ENCODE data around the gene TP53AIP1.

The TP53AIP1 gene

GRCh38 chr11:128917144-128917724, 25.4 kb downstream of the TP53AIP1 start:
- no peak for TF ChIP-seq CTCF (IDR thresholded peaks at IDR 0.05)

- no peak for TF ChIP-seq CTCF (IDR thresholded peaks at IDR 0.05)
These were observed 26.0 kb downstream of the TP53AIP1 start for GRCh38 chr11:128916681-128917080.

- TF ChIP-seq CTCF (IDR thresholded peaks at IDR 0.05) = no peak
These were observed 26.6 kb downstream of the TP53AIP1 start for GRCh38 chr11:128916037-128916572.

- no peak for TF ChIP-seq CTCF (IDR thresholded peaks at IDR 0.05)
These were observed 27.5 kb downstream of the TP53AIP1 start for GRCh38 chr11:128915149-128915521.

GRCh38 chr11:128914216-128915148, 28.2 kb downstream of the TP53AIP1 start:
- no peak for TF ChIP-seq CTCF (IDR thresholded peaks at IDR 0.05)

GRCh38 chr11:128913806-128914205, 28.9 kb downstream of the TP53AIP1 start:
- TF ChIP-seq CTCF (IDR thresholded peaks at IDR 0.05) = no peak

GRCh38 chr11:128911701-128912100, 31.0 kb downstream of the TP53AIP1 start:
- TF ChIP-seq CTCF (IDR thresholded peaks at IDR 0.05) = no peak
